ENCODE measurements around the gene CAPRIN1.

CAPRIN1 gene

GRCh38 chr11:34051349-34052035, at the start of gene CAPRIN1:
Gene CAPRIN1, plus strand, starts transcription at chr11:34051731. Its CDS starts 690 bp downstream, at chr11:34052421.
- DNase-seq, result peak; percentile 73

- no peak for DNase-seq
Observed at GRCh38 chr11:34002420-34002819, 49.1 kb upstream of the CAPRIN1 start.

- no peak for DNase-seq
Observed at GRCh38 chr11:34004236-34004635, 47.3 kb upstream of the CAPRIN1 start.

- DNase-seq, result no peak
Observed at GRCh38 chr11:34006876-34007275, 44.7 kb upstream of the CAPRIN1 start.

GRCh38 chr11:34012734-34013133, 38.8 kb upstream of the CAPRIN1 start:
- DNase-seq, result no peak

GRCh38 chr11:34013898-34014571, 37.5 kb upstream of the CAPRIN1 start:
- no peak for DNase-seq

GRCh38 chr11:34021977-34022735, 29.4 kb upstream of the CAPRIN1 start:
- no peak for DNase-seq

GRCh38 chr11:34026432-34026831, 25.1 kb upstream of the CAPRIN1 start:
- no peak for DNase-seq

- no peak for DNase-seq
Observed at GRCh38 chr11:34027516-34028408, 23.8 kb upstream of the CAPRIN1 start.

GRCh38 chr11:34028425-34028824, 23.1 kb upstream of the CAPRIN1 start:
- DNase-seq, result no peak

GRCh38 chr11:34029176-34029575, 22.4 kb upstream of the CAPRIN1 start:
- DNase-seq, result no peak

- no peak for DNase-seq
Observed at GRCh38 chr11:34030382-34030781, 21.1 kb upstream of the CAPRIN1 start.

- DNase-seq, result no peak
Observed at GRCh38 chr11:34033399-34033798, 18.1 kb upstream of the CAPRIN1 start.

- no peak for DNase-seq
Observed at GRCh38 chr11:34034053-34034452, 17.5 kb upstream of the CAPRIN1 start.

- no peak for DNase-seq
Observed at GRCh38 chr11:34036456-34036855, 15.1 kb upstream of the CAPRIN1 start.

- DNase-seq, result no peak
Observed at GRCh38 chr11:34037016-34037415, 14.5 kb upstream of the CAPRIN1 start.

GRCh38 chr11:34040571-34040970, 11.0 kb upstream of the CAPRIN1 start:
- DNase-seq, result no peak

GRCh38 chr11:34044664-34045485, 6.7 kb upstream of the CAPRIN1 start:
- no peak for DNase-seq

- no peak for DNase-seq
Observed at GRCh38 chr11:34049028-34049427, 2.5 kb upstream of the CAPRIN1 start.

GRCh38 chr11:34050581-34051348, 766 bp upstream of the CAPRIN1 start:
- no peak for DNase-seq

- peak; percentile 56 for DNase-seq
Observed at GRCh38 chr11:34052036-34052607, 591 bp downstream of the CAPRIN1 start.

Data from NCI-H2081 treated with DMSO at 0.1 percent for 48 hours (cell line).